Upper lobe of left lung (tissue), 4 donors: Measurements from ENCODE around the gene IGIP.

Experiments
- EP300 ChIP-seq, 4 donors: sonication (generic); formaldehyde crosslinking; IDR thresholded peaks; one replicate each; pipeline ENCODE4 v1.5.1; 2017; ENCODE audit warnings: antibody characterized with exemption in 4 of 4, control low read depth in 2 of 4
- POLR2AphosphoS5 ChIP-seq, 2 donors: sonication (generic); formaldehyde crosslinking; IDR thresholded peaks; one replicate each; pipeline ENCODE4 v1.5.1; 2017; ENCODE audit warnings: antibody characterized with exemption in 2 of 2
- TF ChIP-seq, protein P1 (sequence below), 6 experiments: fragments of 450-650 bp in 4 of 6; fragments of 200-600 bp in 2 of 6; sonication (generic) in 2 of 6; IDR thresholded peaks; one replicate each; pipeline ENCODE4 v1.5.1; 2016 to 2019; ENCODE audit warnings: antibody characterized with exemption in 6 of 6

DNA sequence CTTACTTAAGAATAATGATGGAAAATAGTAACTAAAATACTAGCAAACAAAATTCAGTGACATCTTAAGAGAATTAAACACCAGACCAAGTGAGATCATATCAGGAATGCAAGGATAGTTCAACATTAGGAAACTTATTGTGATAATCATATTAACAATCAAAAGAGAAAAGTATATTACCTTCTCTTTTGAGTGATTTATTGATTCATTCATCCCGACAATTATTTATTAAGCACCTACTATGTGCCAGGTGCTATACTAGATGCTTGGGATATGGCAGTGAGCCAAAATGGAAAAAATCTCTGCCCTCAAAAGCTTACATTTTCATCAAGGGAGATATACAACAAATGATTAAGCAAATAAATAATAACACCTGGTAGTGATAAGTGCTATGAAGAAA lies 35.5 kb upstream of the IGIP start:
- TF ChIP-seq, protein P1, sequence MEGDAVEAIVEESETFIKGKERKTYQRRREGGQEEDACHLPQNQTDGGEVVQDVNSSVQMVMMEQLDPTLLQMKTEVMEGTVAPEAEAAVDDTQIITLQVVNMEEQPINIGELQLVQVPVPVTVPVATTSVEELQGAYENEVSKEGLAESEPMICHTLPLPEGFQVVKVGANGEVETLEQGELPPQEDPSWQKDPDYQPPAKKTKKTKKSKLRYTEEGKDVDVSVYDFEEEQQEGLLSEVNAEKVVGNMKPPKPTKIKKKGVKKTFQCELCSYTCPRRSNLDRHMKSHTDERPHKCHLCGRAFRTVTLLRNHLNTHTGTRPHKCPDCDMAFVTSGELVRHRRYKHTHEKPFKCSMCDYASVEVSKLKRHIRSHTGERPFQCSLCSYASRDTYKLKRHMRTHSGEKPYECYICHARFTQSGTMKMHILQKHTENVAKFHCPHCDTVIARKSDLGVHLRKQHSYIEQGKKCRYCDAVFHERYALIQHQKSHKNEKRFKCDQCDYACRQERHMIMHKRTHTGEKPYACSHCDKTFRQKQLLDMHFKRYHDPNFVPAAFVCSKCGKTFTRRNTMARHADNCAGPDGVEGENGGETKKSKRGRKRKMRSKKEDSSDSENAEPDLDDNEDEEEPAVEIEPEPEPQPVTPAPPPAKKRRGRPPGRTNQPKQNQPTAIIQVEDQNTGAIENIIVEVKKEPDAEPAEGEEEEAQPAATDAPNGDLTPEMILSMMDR (IDR thresholded peaks at IDR 0.05) = no peak
- TF ChIP-seq EP300 (IDR thresholded peaks at IDR 0.05) = no peak
- TF ChIP-seq POLR2AphosphoS5 (IDR thresholded peaks at IDR 0.05) = no peak
